Femur (tissue), 1 donor: ENCODE data around the gene CCL13.

Experiments
- DNase-seq: peaks from one replicate; pipeline ENCODE4 v3.0.0-alpha.2; 2017

The CCL13 gene

GRCh38 chr17:34364751-34365150 lies 8.5 kb downstream of the CCL13 start:
- no peak for DNase-seq

GRCh38 chr17:34365340-34365739 lies 9.1 kb downstream of the CCL13 start:
- no peak for DNase-seq

GRCh38 chr17:34366010-34366409 lies 9.7 kb downstream of the CCL13 start:
- no peak for DNase-seq

- DNase-seq = no peak
Observed at GRCh38 chr17:34366529-34367107, 10.3 kb downstream of the CCL13 start.

GRCh38 chr17:34367486-34368195 lies 11.4 kb downstream of the CCL13 start:
- DNase-seq = no peak

GRCh38 chr17:34368196-34368945 lies 12.1 kb downstream of the CCL13 start:
- DNase-seq = no peak

GRCh38 chr17:34368946-34369500 lies 12.7 kb downstream of the CCL13 start:
- no peak for DNase-seq

- DNase-seq = no peak
Observed at GRCh38 chr17:34369571-34369970, 13.3 kb downstream of the CCL13 start.

- no peak for DNase-seq
Observed at GRCh38 chr17:34370376-34370996, 14.2 kb downstream of the CCL13 start.

GRCh38 chr17:34370997-34371395 lies 14.7 kb downstream of the CCL13 start:
- DNase-seq = no peak

GRCh38 chr17:34371405-34372100 lies 15.3 kb downstream of the CCL13 start:
- no peak for DNase-seq

- DNase-seq = no peak
Observed at GRCh38 chr17:34374457-34374856, 18.2 kb downstream of the CCL13 start.

- DNase-seq = no peak
Observed at GRCh38 chr17:34375426-34375997, 19.2 kb downstream of the CCL13 start.

- no peak for DNase-seq
Observed at GRCh38 chr17:34377078-34377823, 21.0 kb downstream of the CCL13 start.

GRCh38 chr17:34378664-34379101 lies 22.4 kb downstream of the CCL13 start:
- no peak for DNase-seq

- no peak for DNase-seq
Observed at GRCh38 chr17:34379868-34380267, 23.6 kb downstream of the CCL13 start.

- peak; percentile 40 for DNase-seq
Observed at GRCh38 chr17:34382621-34383124, 26.4 kb downstream of the CCL13 start.

- DNase-seq = no peak
Observed at GRCh38 chr17:34383216-34383615, 26.9 kb downstream of the CCL13 start.

- no peak for DNase-seq
Observed at GRCh38 chr17:34384271-34384670, 28.0 kb downstream of the CCL13 start.

GRCh38 chr17:34384822-34385605 lies 28.7 kb downstream of the CCL13 start:
- DNase-seq = no peak
